Effector memory CD8-positive, alpha-beta T cell (primary cell): Measurements from ENCODE around the gene KLHL15.

Experiments used
- ATAC-seq: fragments of 150-1000 bp; cut with Tn5 transposase; replicated peaks from 2 replicates; pipeline ENCODE4 v1.10.0; 2021; ENCODE audit warnings: mild to moderate bottlenecking, moderate library complexity
- DNase-seq, 3 experiments: peaks; one replicate each; pipeline ENCODE4 v3.0.0; 2021
- H3K27ac Mint-ChIP-seq, 2 donors: one replicate each; pipeline ENCODE4 v1.8.0; 2022; ENCODE audit warnings: mild to moderate bottlenecking in 2 of 2, mixed read lengths in 2 of 2, moderate library complexity in 2 of 2
- H3K27me3 Mint-ChIP-seq, 2 donors: one replicate each; pipeline ENCODE4 v1.8.0; 2022; ENCODE audit warnings: mixed read lengths in 2 of 2
- H3K36me3 Mint-ChIP-seq: one replicate; pipeline ENCODE4 v1.8.0; 2022; ENCODE audit warnings: mild to moderate bottlenecking, moderate library complexity, mixed read lengths; ENCODE audit not compliant: insufficient read depth
- H3K4me1 Mint-ChIP-seq, 2 donors: one replicate each; pipeline ENCODE4 v1.8.0; 2022; ENCODE audit warnings: low read depth in 2 of 2, mixed read lengths in 2 of 2
- H3K4me3 Mint-ChIP-seq, 2 donors: one replicate each; pipeline ENCODE4 v1.8.0; 2022; ENCODE audit warnings: mild to moderate bottlenecking in 2 of 2, mixed read lengths in 2 of 2, moderate library complexity in 2 of 2
- H3K9me3 Mint-ChIP-seq, 2 donors: one replicate each; pipeline ENCODE4 v1.8.0; 2022; ENCODE audit warnings: mixed read lengths in 2 of 2

The KLHL15 gene

DNA sequence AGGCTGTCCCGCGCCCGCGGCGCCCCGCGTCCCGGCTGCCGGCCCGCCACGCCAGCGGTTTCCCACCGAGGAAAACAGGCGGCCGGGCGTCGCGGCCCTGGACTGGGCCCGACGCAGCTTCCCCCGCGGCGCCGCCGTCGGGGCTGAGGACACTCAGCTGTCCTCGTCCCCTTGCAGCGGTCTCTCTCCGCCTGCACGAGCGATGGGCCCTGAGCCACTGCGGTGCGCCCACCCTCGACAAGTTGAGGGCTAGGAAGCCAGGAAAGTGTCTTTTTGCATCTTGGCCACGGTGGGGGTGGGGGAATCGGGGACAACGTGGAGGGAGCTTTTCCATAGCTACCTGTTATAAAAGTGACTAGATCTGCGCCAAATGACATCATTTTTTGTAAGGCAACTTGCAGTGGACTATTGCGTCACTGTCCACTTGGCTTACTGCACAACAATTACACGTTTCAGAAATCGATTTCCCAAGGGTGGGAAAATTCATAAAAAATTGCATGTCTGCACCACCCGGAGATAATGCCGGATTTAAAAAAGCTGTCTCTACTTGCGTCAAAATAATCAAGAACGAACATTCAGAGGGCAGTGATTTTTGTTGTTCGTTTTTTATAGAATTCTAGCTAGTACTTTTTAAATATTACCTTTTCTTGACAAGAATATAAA lies 1.1 kb downstream of the KLHL15 start:
- peak in 1 of 3 experiments; percentile 6 for DNase-seq
- H3K4me1 Mint-ChIP-seq = peaks cover 8 to 17% of the 10 kb centered on the region in 2 donors
- peaks cover 25% of the 10 kb centered on the region for H3K36me3 Mint-ChIP-seq
- H3K9me3 Mint-ChIP-seq = no peaks in the 10 kb centered on the region
- no peaks in the 10 kb centered on the region for H3K27me3 Mint-ChIP-seq
- peak overlapping the region; percentile 73 to 89 for H3K27ac Mint-ChIP-seq
- peak overlapping the region; percentile 79 to 84 for H3K4me3 Mint-ChIP-seq
- peak; percentile 34 for ATAC-seq

GRCh38 chrX:24024819-24025740 lies 1.9 kb downstream of the KLHL15 start:
- Mint-ChIP-seq H3K27me3 (no peaks in the 10 kb centered on the region), H3K4me3 (peak overlapping the region; percentile 79 to 82), H3K4me1 (peaks cover 9 to 22% of the 10 kb centered on the region in 2 donors), H3K36me3 (peaks cover 25% of the 10 kb centered on the region), H3K9me3 (no peaks in the 10 kb centered on the region), H3K27ac (peak overlapping the region; percentile 73 to 75)
- DNase-seq (peak; percentile 66 to 74 (median 66)), ATAC-seq (peak; percentile 91)

DNA sequence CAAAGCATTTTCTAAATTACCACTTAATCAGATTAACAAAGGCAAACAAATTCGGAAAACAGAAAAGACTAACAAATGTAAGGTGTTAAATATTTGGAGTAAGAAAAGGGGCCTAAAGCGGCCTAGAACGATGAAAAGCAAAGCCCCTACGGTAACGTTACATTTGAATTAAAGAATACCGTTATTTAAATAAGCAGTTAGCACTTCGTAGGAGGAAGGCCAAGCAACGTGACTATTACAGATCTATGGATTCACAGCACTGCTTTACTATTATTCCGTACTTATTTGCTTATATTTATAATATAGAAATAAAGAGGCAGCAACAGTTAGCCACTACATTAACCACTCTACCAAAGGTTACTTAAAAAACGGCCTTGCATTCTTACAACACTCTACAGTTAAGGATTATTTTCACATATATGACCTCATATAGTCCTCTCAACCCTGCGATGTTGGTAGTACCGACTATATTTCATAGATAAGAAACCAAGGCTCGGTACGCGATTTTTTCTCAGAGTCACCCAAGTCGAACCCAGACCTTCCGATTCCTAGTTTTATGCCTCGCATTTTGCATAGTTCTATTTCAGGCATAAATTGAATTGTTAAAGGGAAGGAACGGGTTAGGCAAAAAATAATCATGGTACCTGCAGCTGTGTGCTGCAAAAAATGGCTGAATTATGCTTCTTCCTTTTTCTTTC lies 2.9 kb downstream of the KLHL15 start:
- Mint-ChIP-seq H3K4me1 (peaks cover 16 to 28% of the 10 kb centered on the region in 2 donors), H3K9me3 (no peaks in the 10 kb centered on the region), H3K27me3 (no peaks in the 10 kb centered on the region), H3K36me3 (peaks cover 25% of the 10 kb centered on the region), H3K27ac (peak overlapping the region; percentile 73 to 75), H3K4me3 (peak overlapping the region; percentile 79 to 82)
- ATAC-seq (no peak), DNase-seq (peak in 1 of 3 experiments; percentile 2)

DNA sequence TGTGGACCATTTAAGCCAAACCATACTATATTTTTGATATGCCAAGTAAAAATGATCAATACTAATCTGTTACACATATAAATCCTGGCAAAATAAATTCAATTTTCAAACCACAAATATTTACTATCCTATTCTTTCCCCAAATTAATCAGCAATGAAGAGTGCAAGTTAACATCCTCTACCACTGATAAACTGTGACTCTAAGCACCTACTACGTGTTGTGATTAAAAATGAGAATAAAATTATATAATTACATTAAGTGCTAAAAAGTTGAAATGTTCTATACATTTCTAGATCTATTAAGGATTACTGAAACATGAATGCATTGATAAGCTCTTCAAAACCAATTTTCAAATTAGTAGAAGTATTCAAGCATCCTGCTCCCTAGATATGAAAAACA lies 3.4 kb downstream of the KLHL15 start:
- Mint-ChIP-seq H3K4me1 (peaks cover 16 to 28% of the 10 kb centered on the region in 2 donors), H3K36me3 (peaks cover 25% of the 10 kb centered on the region), H3K27ac (peak overlapping the region; percentile 73 to 75), H3K4me3 (peak overlapping the region; percentile 79 to 82), H3K27me3 (no peaks in the 10 kb centered on the region), H3K9me3 (no peaks in the 10 kb centered on the region)
- ATAC-seq = no peak
- DNase-seq = no peak

DNA sequence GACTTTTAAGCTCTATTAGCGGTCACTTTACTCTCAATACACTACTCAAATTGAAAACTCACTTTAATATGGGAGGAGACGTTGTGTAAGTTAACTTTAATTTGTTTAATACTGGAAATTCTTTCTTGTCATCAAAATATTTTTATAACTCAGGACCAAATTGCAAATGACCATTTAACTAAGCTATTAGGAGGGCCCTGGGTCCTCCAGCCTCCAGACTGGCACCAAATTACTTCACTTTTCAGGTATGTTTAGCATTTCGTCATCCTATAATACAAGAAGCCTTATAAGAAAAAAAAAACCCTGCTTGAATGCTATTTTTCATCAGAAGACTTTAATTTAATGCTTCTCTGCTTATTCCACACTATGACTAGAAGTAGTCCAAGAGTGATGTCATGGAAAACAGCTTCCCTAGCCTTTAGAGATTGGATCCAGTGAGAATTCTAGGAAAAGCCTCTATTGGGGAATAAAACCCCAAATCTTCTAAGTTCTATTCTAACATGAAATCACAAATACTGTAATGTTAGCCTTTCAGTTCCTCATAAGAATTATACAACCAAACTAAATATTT lies 6.6 kb downstream of the KLHL15 start:
- ATAC-seq (no peak), DNase-seq (no peak)
- Mint-ChIP-seq H3K4me3 (peak overlapping the region in 1 of 2 donors; percentile 70), H3K36me3 (peaks cover 21% of the 10 kb centered on the region), H3K9me3 (no peaks in the 10 kb centered on the region), H3K4me1 (peaks cover 16 to 28% of the 10 kb centered on the region in 2 donors), H3K27ac (peak overlapping the region; percentile 29 to 79), H3K27me3 (no peaks in the 10 kb centered on the region)

GRCh38 chrX:24019448-24019847 lies 7.5 kb downstream of the KLHL15 start:
- ATAC-seq (peak; percentile 40), DNase-seq (peak in 2 of 3 experiments; percentile 2 to 6)
- no peaks in the 10 kb centered on the region for H3K9me3 Mint-ChIP-seq
- H3K36me3 Mint-ChIP-seq = peaks cover 13% of the 10 kb centered on the region
- H3K27me3 Mint-ChIP-seq = no peaks in the 10 kb centered on the region
- H3K27ac Mint-ChIP-seq = peak overlapping the region in 1 of 2 donors; percentile 79
- peaks cover 19 to 32% of the 10 kb centered on the region in 2 donors for H3K4me1 Mint-ChIP-seq
- H3K4me3 Mint-ChIP-seq = peak overlapping the region; percentile 19 to 70

DNA sequence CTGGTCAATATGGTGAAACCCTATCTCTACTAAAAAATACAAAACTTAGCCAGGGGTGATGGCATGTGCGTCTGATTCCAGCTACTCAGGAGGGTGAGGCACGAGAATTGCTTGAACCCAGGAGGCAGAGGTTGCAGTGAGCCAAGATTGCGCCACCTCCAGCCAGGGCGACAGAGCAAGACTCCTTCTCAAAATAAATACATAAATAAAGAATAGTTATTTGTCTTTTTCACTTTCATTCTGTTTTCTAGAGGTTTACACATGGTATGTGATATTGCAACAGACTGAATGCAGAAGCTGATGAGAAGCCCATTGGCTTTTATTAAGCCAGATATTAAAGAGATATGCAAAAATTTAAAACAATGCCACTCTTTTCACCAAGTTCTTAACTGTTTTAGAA lies 8.2 kb downstream of the KLHL15 start:
- peaks cover 22 to 38% of the 10 kb centered on the region in 2 donors for H3K4me1 Mint-ChIP-seq
- no peaks in the 10 kb centered on the region for H3K27me3 Mint-ChIP-seq
- DNase-seq (no peak), ATAC-seq (no peak)
- peaks cover 10% of the 10 kb centered on the region for H3K36me3 Mint-ChIP-seq
- H3K4me3 Mint-ChIP-seq = no peak overlapping the region
- H3K27ac Mint-ChIP-seq = no peak overlapping the region
- no peaks in the 10 kb centered on the region for H3K9me3 Mint-ChIP-seq

DNA sequence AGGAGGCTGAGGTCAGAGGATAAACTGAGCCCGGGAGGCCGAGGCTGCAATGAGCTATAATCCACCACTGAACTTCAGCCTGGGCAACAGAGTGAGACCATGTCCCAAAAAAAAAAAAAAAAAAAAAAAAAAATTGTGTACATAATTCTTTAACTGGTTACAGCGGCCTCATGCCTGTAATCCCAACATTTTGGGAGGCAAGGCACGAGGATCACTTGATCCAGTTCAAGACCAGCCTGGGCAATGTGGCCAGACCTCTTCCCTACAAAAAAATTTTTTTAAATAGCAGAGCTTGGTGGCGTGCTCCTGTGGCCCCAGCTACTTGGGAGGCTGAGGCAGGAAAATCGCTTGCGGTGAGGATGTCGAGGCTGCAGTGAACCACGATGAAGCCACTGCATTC lies 9.3 kb downstream of the KLHL15 start:
- H3K27ac Mint-ChIP-seq = no peak overlapping the region
- no peaks in the 10 kb centered on the region for H3K9me3 Mint-ChIP-seq
- peaks cover 22 to 31% of the 10 kb centered on the region in 2 donors for H3K4me1 Mint-ChIP-seq
- DNase-seq (no peak), ATAC-seq (no peak)
- no peak overlapping the region for H3K4me3 Mint-ChIP-seq
- H3K27me3 Mint-ChIP-seq = no peaks in the 10 kb centered on the region
- H3K36me3 Mint-ChIP-seq = peaks cover 9% of the 10 kb centered on the region

DNA sequence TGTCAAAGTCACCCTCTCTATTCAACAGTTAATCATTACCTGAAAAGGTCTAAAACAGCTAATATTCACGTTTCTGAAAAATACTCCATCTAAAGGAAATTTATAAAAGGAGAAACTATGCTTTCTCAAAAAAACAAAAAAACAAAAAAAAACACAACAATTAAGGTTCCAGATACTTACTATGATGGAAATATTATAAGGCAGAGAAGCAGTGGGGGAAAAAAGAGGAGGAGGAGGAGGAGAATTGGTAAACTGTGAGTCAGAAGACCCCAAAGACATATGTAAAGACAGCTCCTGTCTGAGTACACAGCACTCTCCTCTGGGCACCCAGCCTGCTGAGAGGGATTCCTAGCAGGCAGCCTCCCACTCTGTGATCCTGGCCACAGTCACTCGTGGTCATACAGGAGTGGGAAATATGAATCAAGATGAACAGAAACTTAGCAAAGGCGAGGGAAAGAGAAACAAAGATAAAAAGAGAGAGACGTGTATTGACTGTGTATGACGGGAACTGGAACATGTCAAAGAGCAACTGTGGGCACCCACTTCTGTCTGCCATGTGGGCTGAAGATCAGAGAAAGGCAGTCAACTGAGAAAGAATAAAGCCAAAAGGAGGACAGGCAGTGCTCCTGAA lies 12.5 kb downstream of the KLHL15 start:
- H3K9me3 Mint-ChIP-seq = no peaks in the 10 kb centered on the region
- H3K4me1 Mint-ChIP-seq = peaks cover 23% of the 10 kb centered on the region in 2 donors
- H3K27me3 Mint-ChIP-seq = no peaks in the 10 kb centered on the region
- H3K27ac Mint-ChIP-seq = peak overlapping the region; percentile 75
- H3K4me3 Mint-ChIP-seq = peak overlapping the region; percentile 47 to 73
- ATAC-seq = peak; percentile 50
- H3K36me3 Mint-ChIP-seq = peaks cover 14% of the 10 kb centered on the region
- DNase-seq = no peak

- no peaks in the 10 kb centered on the region for H3K27me3 Mint-ChIP-seq
- peak overlapping the region in 1 of 2 donors; percentile 68 for H3K27ac Mint-ChIP-seq
- peaks cover 16% of the 10 kb centered on the region for H3K36me3 Mint-ChIP-seq
- ATAC-seq (no peak), DNase-seq (no peak)
- H3K4me1 Mint-ChIP-seq = peaks cover 25 to 30% of the 10 kb centered on the region in 2 donors
- H3K4me3 Mint-ChIP-seq = no peak overlapping the region
- no peaks in the 10 kb centered on the region for H3K9me3 Mint-ChIP-seq
Observed at GRCh38 chrX:24012266-24012665, 14.7 kb downstream of the KLHL15 start.

GRCh38 chrX:24005867-24006266 lies 21.1 kb downstream of the KLHL15 start:
- Mint-ChIP-seq H3K27me3 (no peaks in the 10 kb centered on the region), H3K36me3 (peaks cover 26% of the 10 kb centered on the region), H3K9me3 (no peaks in the 10 kb centered on the region), H3K4me3 (no peak overlapping the region), H3K27ac (no peak overlapping the region), H3K4me1 (peaks cover 16 to 25% of the 10 kb centered on the region in 2 donors)
- ATAC-seq (no peak), DNase-seq (no peak)

DNA sequence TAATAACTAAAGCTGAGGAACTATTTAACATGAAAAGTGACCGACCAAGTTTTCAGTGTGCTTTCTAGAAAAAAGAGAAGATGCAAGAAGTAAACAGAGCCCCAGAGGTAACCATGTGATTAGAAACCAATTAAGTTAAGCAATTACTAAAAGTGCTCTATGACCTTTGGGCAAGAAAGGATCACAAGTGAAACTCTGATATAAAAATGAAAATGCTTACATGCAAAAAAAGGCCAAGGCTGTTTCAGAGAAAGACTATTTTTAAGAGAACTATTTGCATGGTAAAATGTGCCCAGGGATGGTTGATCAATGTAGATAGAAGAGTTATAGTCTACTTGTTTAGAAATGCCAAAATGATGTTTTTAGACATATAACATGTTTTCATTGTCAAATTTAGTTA lies 22.0 kb downstream of the KLHL15 start:
- Mint-ChIP-seq H3K27ac (no peak overlapping the region), H3K9me3 (no peaks in the 10 kb centered on the region), H3K4me1 (peaks cover 9 to 21% of the 10 kb centered on the region in 2 donors), H3K36me3 (peaks cover 26% of the 10 kb centered on the region), H3K4me3 (no peak overlapping the region), H3K27me3 (no peaks in the 10 kb centered on the region)
- DNase-seq = no peak
- ATAC-seq = no peak
